VCaP (cell line): Measurements from ENCODE around the gene DNAJC16.

Source experiments
- H3K27ac ChIP-seq: fragments of 450-650 bp; 2 replicates; pipeline ENCODE4 v1.5.1; 2017
- TF ChIP-seq, protein P1 (sequence below): fragments of 450-650 bp; conservative IDR thresholded peaks from 2 replicates; pipeline ENCODE4 v1.5.1; 2017; ENCODE audit warnings: mild to moderate bottlenecking, moderate library complexity

The DNAJC16 gene

DNA sequence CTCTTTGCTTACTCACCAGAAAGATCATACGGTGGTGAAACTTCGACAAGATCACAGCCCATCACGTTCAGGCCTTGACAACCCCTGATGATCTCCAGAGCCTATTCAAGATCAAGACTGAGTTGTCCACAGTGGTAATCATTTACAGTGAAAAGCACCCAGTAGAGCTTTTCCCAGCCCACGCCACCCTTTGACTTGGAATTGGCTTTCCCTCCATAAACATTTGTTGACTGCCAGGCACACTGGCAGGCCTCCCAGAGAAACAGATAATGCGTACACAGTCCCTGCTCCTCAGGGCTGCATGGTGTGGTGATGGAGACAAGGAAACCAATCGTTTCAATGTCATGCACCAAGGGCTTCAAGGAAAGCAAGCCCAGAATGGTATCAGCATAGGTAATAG, 48.1 kb downstream of the DNAJC16 start:
- TF ChIP-seq, protein P1, sequence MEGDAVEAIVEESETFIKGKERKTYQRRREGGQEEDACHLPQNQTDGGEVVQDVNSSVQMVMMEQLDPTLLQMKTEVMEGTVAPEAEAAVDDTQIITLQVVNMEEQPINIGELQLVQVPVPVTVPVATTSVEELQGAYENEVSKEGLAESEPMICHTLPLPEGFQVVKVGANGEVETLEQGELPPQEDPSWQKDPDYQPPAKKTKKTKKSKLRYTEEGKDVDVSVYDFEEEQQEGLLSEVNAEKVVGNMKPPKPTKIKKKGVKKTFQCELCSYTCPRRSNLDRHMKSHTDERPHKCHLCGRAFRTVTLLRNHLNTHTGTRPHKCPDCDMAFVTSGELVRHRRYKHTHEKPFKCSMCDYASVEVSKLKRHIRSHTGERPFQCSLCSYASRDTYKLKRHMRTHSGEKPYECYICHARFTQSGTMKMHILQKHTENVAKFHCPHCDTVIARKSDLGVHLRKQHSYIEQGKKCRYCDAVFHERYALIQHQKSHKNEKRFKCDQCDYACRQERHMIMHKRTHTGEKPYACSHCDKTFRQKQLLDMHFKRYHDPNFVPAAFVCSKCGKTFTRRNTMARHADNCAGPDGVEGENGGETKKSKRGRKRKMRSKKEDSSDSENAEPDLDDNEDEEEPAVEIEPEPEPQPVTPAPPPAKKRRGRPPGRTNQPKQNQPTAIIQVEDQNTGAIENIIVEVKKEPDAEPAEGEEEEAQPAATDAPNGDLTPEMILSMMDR, result no peak
- H3K27ac ChIP-seq, result peak overlapping the region; percentile 40

DNA sequence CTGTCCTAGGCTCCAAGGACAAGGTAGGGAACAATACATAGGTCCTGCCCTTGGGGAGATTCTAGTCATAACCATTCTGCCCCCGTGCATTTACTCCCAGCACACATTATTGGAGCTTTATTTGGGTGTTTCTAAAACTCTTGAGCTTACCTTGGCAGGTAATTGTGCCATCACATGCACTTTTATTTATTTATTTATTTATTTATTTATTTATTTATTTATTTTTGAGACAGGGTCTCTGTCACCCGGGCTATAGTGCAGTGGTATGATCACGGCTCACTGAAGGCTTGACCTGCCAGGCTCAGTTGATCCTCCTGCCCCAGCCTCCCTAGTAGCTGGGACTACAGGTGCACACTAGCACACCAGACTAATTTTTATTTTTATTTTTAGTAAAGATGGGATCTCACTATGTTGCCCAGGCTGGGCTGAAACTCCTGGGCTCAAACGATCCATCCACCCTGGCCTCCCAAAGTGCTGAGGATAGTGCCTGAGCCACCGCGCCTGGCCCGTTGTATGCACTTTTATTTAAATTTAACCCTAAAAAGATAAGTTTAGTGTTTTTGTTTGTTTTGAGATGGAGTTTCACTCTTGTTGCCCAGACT, 49.0 kb downstream of the DNAJC16 start:
- peak overlapping the region; percentile 40 for H3K27ac ChIP-seq
- TF ChIP-seq, protein P1, result no peak

DNA sequence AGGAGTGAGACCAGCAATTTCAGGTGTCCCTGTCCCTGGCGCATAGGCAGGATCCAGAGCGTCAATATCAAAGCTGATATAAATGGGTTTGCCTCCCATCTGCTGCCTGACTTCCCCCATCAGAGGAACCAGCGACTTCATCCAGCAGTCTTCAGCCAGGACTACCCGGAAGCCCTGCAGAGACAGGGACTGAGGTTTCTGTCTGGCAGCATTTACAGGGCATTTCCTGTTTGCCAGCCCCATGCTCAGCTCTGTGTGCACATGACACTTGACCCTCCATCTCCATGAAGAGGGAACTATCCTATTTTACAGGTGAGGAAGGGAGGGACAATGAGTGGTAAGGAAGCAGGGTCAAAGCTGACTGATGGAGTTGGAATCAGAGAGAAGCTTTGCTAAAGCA, 51.0 kb downstream of the DNAJC16 start:
- TF ChIP-seq, protein P1, result no peak
- peak overlapping the region; percentile 88 for H3K27ac ChIP-seq

DNA sequence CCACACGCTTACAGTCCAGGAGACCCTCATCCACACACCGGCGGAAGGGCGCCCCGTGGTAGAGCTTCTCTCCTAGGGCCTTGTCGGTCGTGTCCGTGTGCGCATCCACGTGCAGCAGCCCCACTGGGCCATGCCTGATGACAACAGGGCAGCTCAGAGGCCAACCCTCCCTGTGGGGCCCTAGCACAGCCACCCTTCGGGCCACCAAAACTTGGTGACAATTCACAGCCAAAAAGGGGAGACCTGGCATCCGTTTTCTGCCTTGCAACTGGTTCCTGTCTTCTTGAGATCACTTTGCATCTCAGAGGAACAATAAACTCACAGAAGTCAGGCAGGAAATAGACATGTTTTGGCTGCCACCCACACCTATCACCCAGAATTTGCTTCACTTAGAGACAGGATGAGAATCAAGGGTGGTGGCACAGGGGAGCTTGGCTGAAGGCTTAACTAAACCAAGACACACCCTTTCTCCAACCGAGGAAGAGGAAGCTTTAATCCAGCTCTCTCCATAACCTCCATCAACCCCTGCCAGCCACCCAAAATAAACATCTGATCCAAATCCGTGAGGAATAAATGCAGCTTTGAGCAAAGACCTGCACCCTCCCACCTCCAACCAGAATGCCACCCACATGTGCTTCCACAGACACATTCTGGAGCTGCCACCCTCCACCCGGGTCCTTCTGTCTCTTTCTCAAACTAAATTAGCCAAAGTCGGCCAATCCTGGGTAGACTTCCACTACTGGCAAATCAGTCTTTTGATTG, 52.5 kb downstream of the DNAJC16 start:
- H3K27ac ChIP-seq, result peak overlapping the region; percentile 88
- TF ChIP-seq, protein P1, result no peak

DNA sequence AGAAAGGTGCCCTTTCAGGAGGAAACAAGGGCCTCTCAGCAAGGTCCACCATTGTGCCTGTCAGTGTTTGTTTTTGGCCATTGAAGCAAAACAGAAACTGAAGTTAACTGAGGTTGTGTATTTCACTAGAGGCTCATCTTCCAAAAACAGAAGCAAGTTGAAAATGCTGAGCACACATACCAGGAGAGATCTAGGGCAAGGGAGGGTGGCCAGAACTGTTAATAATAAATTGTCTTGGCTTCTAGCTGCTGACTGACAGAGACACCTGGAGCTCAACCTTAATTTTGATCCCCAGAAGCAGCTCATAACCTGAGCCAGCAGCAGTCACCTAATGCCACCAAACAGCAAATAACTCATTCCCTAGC, 53.0 kb downstream of the DNAJC16 start:
- peak overlapping the region; percentile 88 for H3K27ac ChIP-seq
- TF ChIP-seq, protein P1, result no peak

DNA sequence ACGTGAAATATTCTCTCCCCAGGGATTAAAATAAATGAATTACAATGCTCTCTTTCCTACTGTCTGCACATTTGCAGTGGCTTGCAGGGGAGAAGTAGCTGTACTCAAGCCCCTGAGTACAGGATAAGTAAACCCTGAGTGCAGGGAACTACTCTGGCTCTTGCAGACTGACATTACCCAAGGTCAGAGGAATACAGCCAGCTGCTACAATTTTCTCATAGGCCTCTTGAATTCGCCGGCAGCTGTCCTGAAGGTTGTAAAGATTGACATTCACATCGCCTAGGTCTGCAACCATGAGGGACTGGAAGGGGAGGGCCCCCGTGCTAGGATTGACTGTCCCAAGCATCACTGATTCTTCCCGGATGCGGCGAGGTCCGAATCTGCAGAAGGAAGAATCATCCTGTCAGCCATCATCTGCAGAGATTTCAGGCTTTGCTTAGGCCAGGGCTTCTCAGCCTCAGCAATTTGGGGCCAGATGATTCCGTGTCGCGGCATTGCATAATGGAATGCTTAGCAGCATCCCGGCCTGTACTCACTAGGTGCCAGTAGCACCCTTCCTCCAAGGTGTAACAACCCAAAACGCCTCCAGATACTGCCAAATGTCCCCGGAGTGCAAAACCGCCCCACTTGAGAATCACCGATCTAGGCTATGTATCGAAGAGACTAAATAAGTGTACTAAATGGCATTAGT, 56.5 kb downstream of the DNAJC16 start:
- TF ChIP-seq, protein P1, result no peak
- H3K27ac ChIP-seq, result no peak overlapping the region
